GM10847 (cell line): Measurements from ENCODE around the gene USP50.

Experiments used
- POLR2A ChIP-seq: IDR thresholded peaks from 2 replicates; pipeline ENCODE4 v1.6.1; 2011; ENCODE audit not compliant: insufficient read length; ENCODE audit errors: extremely low read depth

USP50 gene

DNA sequence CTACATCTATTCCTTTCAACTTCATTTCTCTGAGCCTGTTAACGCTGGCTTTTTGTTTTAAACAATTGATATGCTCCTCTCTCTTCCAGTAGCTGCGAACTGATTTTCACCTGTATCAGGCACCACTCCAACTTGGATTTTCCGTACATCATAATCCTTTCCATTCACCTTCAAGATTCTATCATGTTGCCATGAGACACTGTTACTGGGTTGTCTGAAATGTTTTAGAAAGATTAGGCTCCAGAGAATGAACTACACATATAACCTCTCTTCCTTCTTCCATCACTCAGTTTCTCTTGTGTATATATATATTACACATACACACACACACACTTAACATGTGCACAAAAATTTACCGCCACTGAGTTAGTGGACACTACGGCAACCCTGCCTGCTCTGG, at the start of gene USP50:
USP50 (minus strand) TSS at position 101 of the 400 bp plus-strand sequence. CDS start 141 bp downstream, outside the sequence.
- no peak for TF ChIP-seq POLR2A

GRCh38 chr15:50594311-50594710, 47.8 kb upstream of the USP50 start:
- no peak for TF ChIP-seq POLR2A

DNA sequence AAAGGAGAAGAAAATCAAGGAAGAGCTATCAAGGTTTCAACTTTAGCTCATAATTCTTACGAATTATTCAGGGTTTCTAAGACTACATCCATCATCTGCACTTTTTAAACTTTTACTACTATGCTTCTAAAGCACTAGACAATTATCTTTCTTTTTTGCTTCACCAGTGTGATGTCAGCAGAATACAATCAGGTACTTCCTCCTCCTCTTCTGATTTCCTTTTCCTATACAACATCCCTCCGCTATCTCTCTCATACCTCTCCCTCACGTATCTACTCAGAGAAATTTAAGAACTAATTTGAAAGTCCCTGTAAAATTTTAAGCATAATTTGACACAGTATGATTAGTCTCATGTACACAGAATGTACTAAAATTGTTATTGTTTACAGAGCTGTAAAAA, 47.3 kb upstream of the USP50 start:
- TF ChIP-seq POLR2A: no peak

DNA sequence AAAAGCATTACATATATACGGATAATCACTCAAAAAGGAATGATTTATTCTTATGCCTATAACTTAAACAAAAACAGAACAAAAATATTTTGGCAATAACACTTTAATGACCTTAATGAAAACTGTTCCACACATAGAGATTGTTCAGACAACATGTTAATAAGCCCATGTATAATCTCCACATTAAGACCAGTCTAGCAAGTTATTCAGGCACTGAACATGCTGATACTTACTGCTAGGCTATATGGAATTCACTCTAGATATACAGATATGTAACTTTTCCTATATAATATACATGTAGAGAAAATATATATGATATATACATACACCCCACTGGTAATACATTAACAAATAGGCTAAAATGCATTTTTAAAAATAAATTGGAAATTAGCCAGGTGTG, 43.8 kb upstream of the USP50 start:
- no peak for TF ChIP-seq POLR2A

DNA sequence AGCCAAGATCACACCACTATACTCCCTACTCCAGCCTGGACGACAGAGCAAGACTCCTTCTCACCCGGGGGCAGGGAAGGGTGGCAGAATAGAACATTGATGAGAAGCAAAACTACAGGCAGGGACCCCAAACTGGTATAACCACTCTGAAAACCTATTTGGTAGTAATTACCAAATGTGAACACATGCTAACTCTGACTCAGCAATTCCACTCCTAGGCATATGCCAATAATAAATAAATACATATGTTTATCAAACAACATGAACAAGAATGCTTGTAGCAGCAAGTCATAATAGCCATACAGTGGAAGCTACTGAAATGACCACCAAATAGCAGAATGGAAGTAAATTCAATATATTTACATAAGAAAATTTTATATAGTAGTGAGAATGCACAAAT, 31.0 kb upstream of the USP50 start:
- TF ChIP-seq POLR2A: no peak

DNA sequence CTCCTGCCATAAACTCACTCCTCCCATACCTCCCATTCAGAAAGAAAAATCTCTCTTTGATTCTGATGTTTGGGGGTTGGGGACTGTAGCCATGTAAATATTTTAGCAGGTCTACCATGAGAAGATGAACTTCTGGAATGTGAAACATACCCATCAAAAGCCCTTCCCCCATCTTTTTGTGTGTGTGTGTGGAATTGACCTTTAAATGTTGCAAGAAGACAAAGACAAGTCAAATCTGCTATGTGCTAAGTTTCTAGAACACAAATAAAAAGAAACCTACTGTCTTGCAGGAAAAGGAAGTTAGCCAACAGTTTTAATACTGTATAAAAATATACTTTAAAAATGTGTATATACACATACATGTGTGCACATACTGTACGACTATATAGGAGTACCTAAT, 29.7 kb upstream of the USP50 start:
- TF ChIP-seq POLR2A: no peak

GRCh38 chr15:50563756-50564155, 17.3 kb upstream of the USP50 start:
- no peak for TF ChIP-seq POLR2A

DNA sequence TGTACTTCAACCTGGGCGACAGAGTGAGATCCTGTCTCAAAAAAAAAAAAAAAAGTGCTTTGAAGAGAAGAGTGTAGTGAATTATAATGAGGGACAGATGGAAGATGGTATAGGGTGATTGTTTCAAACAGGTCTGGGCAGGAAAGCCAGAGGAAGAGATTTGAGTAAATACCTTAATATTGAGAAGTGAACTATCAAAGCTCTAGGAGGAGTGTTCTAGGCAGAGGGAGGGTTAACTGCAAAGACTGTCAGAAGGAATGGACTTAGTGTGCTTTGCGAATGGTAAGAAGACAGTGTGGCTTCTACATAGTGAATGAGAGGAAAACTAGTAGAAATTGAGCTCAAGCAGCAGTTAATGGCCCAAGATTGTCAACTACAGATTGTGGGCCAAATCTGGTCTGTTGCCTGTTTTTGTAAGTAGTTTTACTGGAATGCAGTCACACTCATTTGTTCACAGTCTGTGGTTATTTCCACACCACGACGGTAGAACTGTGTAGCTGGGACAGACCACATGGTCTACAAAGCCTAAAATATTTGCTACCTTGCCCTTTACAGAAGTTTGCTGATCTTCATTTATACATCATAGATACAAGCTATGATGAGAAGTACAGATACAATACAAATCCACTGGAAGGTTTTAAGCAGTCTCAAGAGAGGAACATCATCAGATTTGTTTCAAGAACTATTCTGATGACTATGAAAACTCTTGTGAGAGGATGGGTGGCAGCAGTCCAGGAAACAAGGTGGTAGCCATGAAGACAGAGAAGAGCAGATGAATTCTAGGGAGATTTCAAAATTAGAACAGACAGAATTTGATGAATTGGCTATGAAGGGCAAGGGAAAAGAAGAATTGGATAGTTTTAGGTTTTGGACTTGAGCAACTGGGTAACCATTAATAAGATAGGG, 16.5 kb upstream of the USP50 start:
- no peak for TF ChIP-seq POLR2A

DNA sequence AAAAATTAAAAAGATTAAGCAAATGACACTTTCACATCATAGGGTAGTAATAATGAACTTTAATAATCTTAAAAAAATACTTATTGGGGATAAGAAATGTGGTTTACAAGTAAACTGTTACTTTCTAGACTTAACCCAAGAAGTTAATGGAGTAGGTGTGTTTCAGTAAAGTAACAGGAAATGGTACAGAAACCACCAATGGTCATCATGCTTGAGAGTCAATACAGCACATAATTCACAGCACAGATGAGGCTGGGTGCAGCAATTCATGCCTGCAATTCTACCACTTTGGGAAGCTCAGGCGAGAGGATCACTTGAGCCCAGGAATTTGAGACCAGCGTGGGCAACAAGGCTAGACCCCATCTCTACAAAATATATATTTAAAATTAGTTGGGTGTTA, 11.5 kb upstream of the USP50 start:
- TF ChIP-seq POLR2A: no peak

DNA sequence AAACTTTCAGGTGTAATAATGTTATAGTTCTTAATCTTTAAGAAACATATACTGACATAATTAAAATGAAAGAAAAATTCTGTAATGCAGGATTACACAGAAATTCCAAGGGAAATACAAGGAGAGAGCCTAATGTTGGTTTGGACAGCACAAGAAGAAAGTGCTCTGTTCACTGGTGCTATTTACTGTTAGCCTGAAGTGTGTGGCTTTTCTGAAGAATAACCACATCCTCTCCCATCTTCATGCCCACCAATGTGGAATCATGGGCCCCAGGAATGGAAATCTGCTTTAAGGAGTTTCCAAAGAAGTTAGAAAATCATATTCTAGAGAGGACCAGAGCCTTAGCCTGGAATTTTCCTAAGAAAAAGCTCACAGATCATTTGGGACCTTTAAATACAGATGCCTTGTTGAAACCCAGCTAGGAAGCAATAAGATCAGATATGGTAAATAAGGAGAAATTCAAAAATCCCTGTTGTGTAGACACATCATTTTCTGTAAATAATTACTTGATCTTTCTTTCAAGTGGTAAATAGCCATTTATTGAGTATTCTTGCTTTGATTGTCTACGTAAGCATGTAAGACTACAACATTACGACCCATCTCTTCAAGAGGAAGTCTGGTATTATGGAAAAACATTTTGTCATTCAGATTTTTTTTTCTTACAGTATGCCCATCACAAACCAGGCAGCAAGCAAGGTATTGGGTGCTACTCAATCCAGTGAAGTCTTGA, 10.3 kb upstream of the USP50 start:
- TF ChIP-seq POLR2A: no peak

DNA sequence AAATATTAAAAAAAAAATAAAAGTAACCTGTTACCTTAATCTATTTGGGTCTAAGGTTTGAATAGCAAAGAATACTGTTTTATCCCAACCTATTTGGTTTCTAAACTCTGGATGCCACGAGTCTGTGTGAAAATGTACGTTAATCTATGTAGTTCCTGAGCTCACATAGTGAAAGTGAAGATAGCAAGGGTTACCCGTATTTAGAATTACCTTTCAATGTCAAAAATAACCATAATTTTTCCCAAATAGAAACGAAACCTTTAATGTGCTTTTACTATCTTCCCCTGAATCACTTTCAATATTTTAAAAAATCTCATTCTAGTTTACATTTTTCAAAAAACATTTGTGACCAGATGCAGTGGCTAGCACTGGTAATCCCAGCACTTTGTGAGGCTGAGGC, 5.8 kb upstream of the USP50 start:
- TF ChIP-seq POLR2A: no peak

- TF ChIP-seq POLR2A: no peak
Observed at GRCh38 chr15:50549326-50549725, 2.9 kb upstream of the USP50 start.

DNA sequence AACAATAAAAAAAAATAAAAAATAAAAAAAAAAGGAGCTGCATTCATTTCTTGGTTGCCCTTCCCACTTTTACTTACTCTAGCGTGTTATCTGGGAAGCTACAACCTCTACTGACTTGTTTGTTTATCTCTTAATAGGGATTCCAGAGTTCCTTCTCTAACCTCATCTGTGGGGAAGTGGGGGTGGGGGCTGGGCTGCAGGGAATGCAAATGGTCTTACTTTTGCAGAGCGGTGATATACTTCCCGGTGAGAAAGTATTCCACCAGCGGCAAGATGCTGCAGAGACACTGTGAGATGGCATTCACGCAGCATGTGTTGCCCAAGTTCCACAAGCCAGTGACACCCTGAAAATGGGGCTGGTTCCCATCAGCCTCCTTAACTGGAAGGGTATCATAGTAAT, 2.1 kb downstream of the USP50 start:
- TF ChIP-seq POLR2A: no peak

DNA sequence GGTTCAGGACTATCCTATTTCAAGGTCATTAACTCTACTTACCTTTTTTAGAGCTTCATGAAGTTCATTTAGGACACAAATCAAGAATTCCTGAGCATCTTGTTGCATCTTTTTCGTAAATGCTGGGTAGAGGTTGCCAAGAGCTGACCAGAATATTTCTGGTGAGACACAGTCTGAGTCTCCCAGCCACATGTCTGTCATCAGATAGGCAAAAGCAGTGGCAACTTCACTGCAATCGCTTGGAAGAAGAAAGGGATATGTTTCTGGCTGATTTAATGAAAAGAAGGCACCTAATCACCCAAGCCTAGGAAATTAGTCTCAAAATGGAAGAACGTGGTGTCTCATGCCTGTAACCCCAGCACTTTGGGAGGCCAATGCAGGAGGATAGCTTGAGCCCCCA, 2.9 kb downstream of the USP50 start:
- TF ChIP-seq POLR2A: no peak

DNA sequence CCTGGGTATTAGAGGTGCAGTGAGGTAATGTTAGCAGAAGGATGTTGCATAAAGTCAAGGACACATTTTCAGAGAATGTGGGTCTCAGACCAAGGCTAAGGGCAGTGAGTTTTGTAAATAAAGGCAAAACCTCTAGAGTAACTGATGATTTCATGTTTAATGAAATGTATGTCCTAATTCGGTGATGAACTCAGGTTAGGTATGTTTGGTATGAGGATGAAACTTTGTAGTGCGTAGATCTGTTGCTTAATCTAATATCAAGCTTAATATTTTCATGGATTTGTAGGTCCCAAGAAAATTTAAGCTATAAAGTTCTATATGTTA, 3.6 kb downstream of the USP50 start:
- TF ChIP-seq POLR2A: no peak

- no peak for TF ChIP-seq POLR2A
Observed at GRCh38 chr15:50531766-50532165, 14.7 kb downstream of the USP50 start.
